ENCODE data around the gene DHX16. TPM values are rescaled to one million over a fixed set of nuclear protein-coding genes. Genes with fewer than 3 reads are reported as not detected.

DHX16 gene
- total RNA-seq, 1 experiment from 2014 or later, result 32.2 TPM

DNA sequence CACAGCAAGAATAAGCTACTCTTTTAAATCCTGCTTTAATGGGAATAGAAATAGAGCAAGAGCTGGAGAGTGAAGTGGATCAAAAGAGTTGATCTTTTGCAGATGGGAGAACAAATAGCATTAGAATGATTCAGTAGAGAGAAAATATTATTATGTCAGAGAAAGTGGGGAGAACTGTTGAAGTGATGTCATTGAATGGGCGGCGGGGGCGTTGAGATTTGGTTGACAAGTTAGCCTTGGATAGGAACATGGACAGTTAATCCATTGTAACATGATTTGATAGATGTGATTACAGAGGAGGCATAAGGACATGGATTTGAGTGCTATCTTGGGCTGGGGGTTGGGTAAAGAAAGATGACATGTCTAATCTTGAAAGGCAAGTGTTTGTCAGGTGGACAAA lies 37.0 kb downstream of the DHX16 start:
- H3K4me1 Mint-ChIP-seq, result no peaks in the 10 kb centered on the region
- H3K9me3 Mint-ChIP-seq, result no peaks in the 10 kb centered on the region; the same call in 1 of the 2 replicates
- no peak overlapping the region for H3K27ac Mint-ChIP-seq
- ChIA-PET POLR2A (interaction anchor here (0.7 kb wide), 1 partner anchor 9 kb away, joined by 3 read pairs; no protein-coding TSS in a partner anchor), CTCF (no interaction called here)
- ATAC-seq (no peak), DNase-seq (ENCODE audit: low spot score) (no peak)
- H3K27me3 Mint-ChIP-seq (ENCODE audit: low read depth), result no peaks in the 10 kb centered on the region
- TF ChIP-seq JUN (CRISPR knock-in tag; IDR thresholded peaks at IDR 0.05) (no peak), NFE2L1 (CRISPR knock-in tag; IDR thresholded peaks at IDR 0.05) (no peak), ZNF671 (CRISPR knock-in tag; IDR thresholded peaks at IDR 0.05) (no peak), ZNF232 (CRISPR knock-in tag; IDR thresholded peaks at IDR 0.05) (no peak), ZNF396 (CRISPR knock-in tag; IDR thresholded peaks at IDR 0.05; ENCODE audit: borderline replicate concordance) (no peak), FOXP1 (CRISPR knock-in tag; IDR thresholded peaks at IDR 0.05; ENCODE audit: borderline replicate concordance) (no peak), ESRRA (CRISPR knock-in tag; IDR thresholded peaks at IDR 0.05; ENCODE audit: borderline replicate concordance) (no peak), ATF1 (CRISPR knock-in tag; IDR thresholded peaks at IDR 0.05) (no peak), CBFB (CRISPR knock-in tag; IDR thresholded peaks at IDR 0.05; ENCODE audit: low read depth) (no peak), ZNF219 (CRISPR knock-in tag; IDR thresholded peaks at IDR 0.05; ENCODE audit: borderline replicate concordance) (no peak), MXD4 (CRISPR knock-in tag; IDR thresholded peaks at IDR 0.05; ENCODE audit: borderline replicate concordance) (no peak), ZNF317 (CRISPR knock-in tag; IDR thresholded peaks at IDR 0.05; ENCODE audit: borderline replicate concordance, low read depth) (no peak)
- TF ChIP-seq, protein P1, sequence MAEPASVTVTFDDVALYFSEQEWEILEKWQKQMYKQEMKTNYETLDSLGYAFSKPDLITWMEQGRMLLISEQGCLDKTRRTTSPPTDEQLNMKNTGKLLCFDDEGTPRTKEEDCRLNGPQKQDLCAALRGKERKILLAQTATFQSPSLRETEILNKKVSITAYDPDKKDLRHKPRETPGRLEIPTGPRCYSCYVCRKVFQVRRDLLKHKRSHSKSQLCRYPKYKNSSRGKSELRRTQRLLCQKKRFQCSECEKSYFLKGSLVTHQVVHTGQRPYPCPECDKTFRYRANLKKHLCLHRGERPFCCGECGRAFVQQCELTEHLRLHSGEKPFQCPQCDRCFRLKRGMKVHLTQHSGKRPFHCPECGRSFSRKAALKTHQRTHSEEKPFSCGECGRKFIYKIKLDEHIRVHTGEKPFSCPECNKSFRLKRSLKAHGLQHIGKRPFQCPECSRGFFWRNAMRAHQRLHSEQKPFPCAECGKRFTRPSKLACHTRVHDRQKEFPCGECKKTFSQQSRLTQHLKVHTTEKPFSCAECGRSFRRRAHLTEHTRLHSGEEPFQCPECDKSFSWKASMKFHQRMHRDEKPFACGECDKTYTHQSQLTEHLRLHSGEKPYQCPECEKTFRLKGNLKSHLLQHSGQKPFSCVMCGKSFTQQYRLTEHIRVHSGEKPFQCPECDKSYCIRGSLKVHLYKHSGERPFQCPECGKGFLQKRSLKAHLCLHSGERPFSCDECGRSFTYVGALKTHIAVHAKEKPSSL (CRISPR knock-in tag; conservative IDR thresholded peaks at IDR 0.05), result no peak
- TF ChIP-seq, protein P2, sequence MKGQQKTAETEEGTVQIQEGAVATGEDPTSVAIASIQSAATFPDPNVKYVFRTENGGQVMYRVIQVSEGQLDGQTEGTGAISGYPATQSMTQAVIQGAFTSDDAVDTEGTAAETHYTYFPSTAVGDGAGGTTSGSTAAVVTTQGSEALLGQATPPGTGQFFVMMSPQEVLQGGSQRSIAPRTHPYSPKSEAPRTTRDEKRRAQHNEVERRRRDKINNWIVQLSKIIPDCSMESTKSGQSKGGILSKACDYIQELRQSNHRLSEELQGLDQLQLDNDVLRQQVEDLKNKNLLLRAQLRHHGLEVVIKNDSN (CRISPR knock-in tag; IDR thresholded peaks at IDR 0.05), result no peak
- TF ChIP-seq, protein P3, sequence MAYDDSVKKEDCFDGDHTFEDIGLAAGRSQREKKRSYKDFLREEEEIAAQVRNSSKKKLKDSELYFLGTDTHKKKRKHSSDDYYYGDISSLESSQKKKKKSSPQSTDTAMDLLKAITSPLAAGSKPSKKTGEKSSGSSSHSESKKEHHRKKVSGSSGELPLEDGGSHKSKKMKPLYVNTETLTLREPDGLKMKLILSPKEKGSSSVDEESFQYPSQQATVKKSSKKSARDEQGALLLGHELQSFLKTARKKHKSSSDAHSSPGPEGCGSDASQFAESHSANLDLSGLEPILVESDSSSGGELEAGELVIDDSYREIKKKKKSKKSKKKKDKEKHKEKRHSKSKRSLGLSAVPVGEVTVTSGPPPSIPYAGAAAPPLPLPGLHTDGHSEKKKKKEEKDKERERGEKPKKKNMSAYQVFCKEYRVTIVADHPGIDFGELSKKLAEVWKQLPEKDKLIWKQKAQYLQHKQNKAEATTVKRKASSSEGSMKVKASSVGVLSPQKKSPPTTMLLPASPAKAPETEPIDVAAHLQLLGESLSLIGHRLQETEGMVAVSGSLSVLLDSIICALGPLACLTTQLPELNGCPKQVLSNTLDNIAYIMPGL (CRISPR knock-in tag; IDR thresholded peaks at IDR 0.05), result no peak
- TF ChIP-seq, protein P4, sequence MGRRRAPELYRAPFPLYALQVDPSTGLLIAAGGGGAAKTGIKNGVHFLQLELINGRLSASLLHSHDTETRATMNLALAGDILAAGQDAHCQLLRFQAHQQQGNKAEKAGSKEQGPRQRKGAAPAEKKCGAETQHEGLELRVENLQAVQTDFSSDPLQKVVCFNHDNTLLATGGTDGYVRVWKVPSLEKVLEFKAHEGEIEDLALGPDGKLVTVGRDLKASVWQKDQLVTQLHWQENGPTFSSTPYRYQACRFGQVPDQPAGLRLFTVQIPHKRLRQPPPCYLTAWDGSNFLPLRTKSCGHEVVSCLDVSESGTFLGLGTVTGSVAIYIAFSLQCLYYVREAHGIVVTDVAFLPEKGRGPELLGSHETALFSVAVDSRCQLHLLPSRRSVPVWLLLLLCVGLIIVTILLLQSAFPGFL (CRISPR knock-in tag; IDR thresholded peaks at IDR 0.05; ENCODE audit: borderline replicate concordance), result no peak
- TF ChIP-seq, protein P5, sequence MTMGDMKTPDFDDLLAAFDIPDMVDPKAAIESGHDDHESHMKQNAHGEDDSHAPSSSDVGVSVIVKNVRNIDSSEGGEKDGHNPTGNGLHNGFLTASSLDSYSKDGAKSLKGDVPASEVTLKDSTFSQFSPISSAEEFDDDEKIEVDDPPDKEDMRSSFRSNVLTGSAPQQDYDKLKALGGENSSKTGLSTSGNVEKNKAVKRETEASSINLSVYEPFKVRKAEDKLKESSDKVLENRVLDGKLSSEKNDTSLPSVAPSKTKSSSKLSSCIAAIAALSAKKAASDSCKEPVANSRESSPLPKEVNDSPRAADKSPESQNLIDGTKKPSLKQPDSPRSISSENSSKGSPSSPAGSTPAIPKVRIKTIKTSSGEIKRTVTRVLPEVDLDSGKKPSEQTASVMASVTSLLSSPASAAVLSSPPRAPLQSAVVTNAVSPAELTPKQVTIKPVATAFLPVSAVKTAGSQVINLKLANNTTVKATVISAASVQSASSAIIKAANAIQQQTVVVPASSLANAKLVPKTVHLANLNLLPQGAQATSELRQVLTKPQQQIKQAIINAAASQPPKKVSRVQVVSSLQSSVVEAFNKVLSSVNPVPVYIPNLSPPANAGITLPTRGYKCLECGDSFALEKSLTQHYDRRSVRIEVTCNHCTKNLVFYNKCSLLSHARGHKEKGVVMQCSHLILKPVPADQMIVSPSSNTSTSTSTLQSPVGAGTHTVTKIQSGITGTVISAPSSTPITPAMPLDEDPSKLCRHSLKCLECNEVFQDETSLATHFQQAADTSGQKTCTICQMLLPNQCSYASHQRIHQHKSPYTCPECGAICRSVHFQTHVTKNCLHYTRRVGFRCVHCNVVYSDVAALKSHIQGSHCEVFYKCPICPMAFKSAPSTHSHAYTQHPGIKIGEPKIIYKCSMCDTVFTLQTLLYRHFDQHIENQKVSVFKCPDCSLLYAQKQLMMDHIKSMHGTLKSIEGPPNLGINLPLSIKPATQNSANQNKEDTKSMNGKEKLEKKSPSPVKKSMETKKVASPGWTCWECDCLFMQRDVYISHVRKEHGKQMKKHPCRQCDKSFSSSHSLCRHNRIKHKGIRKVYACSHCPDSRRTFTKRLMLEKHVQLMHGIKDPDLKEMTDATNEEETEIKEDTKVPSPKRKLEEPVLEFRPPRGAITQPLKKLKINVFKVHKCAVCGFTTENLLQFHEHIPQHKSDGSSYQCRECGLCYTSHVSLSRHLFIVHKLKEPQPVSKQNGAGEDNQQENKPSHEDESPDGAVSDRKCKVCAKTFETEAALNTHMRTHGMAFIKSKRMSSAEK (CRISPR knock-in tag; IDR thresholded peaks at IDR 0.05; ENCODE audit: borderline replicate concordance), result no peak
- TF ChIP-seq, protein P6, sequence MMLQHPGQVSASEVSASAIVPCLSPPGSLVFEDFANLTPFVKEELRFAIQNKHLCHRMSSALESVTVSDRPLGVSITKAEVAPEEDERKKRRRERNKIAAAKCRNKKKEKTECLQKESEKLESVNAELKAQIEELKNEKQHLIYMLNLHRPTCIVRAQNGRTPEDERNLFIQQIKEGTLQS (CRISPR knock-in tag; conservative IDR thresholded peaks at IDR 0.05), result no peak
- TF ChIP-seq, protein P7, sequence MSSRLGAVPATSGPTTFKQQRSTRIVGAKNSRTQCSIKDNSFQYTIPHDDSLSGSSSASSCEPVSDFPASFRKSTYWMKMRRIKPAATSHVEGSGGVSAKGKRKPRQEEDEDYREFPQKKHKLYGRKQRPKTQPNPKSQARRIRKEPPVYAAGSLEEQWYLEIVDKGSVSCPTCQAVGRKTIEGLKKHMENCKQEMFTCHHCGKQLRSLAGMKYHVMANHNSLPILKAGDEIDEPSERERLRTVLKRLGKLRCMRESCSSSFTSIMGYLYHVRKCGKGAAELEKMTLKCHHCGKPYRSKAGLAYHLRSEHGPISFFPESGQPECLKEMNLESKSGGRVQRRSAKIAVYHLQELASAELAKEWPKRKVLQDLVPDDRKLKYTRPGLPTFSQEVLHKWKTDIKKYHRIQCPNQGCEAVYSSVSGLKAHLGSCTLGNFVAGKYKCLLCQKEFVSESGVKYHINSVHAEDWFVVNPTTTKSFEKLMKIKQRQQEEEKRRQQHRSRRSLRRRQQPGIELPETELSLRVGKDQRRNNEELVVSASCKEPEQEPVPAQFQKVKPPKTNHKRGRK (CRISPR knock-in tag; IDR thresholded peaks at IDR 0.05; ENCODE audit: borderline replicate concordance), result no peak
- TF ChIP-seq, protein P8, sequence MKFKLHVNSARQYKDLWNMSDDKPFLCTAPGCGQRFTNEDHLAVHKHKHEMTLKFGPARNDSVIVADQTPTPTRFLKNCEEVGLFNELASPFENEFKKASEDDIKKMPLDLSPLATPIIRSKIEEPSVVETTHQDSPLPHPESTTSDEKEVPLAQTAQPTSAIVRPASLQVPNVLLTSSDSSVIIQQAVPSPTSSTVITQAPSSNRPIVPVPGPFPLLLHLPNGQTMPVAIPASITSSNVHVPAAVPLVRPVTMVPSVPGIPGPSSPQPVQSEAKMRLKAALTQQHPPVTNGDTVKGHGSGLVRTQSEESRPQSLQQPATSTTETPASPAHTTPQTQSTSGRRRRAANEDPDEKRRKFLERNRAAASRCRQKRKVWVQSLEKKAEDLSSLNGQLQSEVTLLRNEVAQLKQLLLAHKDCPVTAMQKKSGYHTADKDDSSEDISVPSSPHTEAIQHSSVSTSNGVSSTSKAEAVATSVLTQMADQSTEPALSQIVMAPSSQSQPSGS (CRISPR knock-in tag; IDR thresholded peaks at IDR 0.05; ENCODE audit: borderline replicate concordance, low read depth), result no peak
- H3K4me3 Mint-ChIP-seq, result no peak overlapping the region
- peaks cover 43% of the 10 kb centered on the region for H3K36me3 Mint-ChIP-seq
